K562 (cell line): ENCODE results near the gene SLC22A4. TPM values are rescaled to one million over a fixed set of nuclear protein-coding genes. Genes with fewer than 3 reads are reported as not detected.

Experiments used
- CXXC5 ChIP-seq: fragments of 250-450 bp; sonication (Bioruptor Pico); IDR thresholded peaks from 2 replicates; pipeline ENCODE4 v1.8.0; 2022; ENCODE audit warnings: inconsistent platforms, mild to moderate bottlenecking, moderate library complexity
- HEY1 ChIP-seq: fragments of 250-450 bp; sonication (Bioruptor Pico); IDR thresholded peaks from 2 replicates; pipeline ENCODE4 v1.5.0; 2020; ENCODE audit warnings: mild to moderate bottlenecking, moderate library complexity, borderline replicate concordance
- NFIC ChIP-seq: fragments of 450-650 bp; IDR thresholded peaks from 2 replicates; pipeline ENCODE4 v1.6.1; 2017; ENCODE audit warnings: mild to moderate bottlenecking, inconsistent platforms
- NR1H2 ChIP-seq: sonication (generic); formaldehyde crosslinking; IDR thresholded peaks from 2 replicates; pipeline ENCODE4 v1.4.0; 2020; ENCODE audit warnings: mild to moderate bottlenecking, missing genetic modification reagents
- NR2F6 ChIP-seq: fragments of 450-650 bp; formaldehyde crosslinking; IDR thresholded peaks from 2 replicates; pipeline ENCODE4 v1.4.0; 2020; ENCODE audit warnings: mild to moderate bottlenecking
- PHF21A ChIP-seq: fragments of 450-650 bp; IDR thresholded peaks from 2 replicates; pipeline ENCODE4 v1.6.1; 2017; ENCODE audit warnings: low read depth, borderline replicate concordance
- PYGO2 ChIP-seq: fragments of 450-650 bp; IDR thresholded peaks from 2 replicates; pipeline ENCODE4 v1.6.1; 2016; ENCODE audit warnings: mild to moderate bottlenecking, missing genetic modification characterization, moderate library complexity, missing compliant biosample characterization
- RAD51 ChIP-seq: fragments of 450-650 bp; IDR thresholded peaks from 2 replicates; pipeline ENCODE4 v1.7.1; 2016; ENCODE audit warnings: low read depth, mild to moderate bottlenecking, borderline replicate concordance
- RCOR1 ChIP-seq, 2 experiments: IDR thresholded peaks; 2 replicates each; pipeline ENCODE4 v1.6.1; 2012; ENCODE audit warnings: low read depth in 2 of 2, low read length in 2 of 2, borderline replicate concordance in 1 of 2, improper control_type of control experiment in 1 of 2
- RNF2 ChIP-seq: sonication (generic); IDR thresholded peaks from 2 replicates; pipeline ENCODE4 v1.6.1; 2016
- SAFB ChIP-seq: fragments of 200-400 bp; formaldehyde crosslinking; IDR thresholded peaks from 2 replicates; pipeline ENCODE4 v1.6.1; 2017; ENCODE audit warnings: low read depth, low read length, borderline replicate concordance
- SP1 ChIP-seq: sonication (generic); formaldehyde crosslinking; IDR thresholded peaks from 2 replicates; pipeline ENCODE4 v1.8.1; 2022; ENCODE audit warnings: mild to moderate bottlenecking, missing genetic modification reagents
- TAF9B ChIP-seq: fragments of 450-650 bp; IDR thresholded peaks from 2 replicates; pipeline ENCODE4 v1.6.1; 2018; ENCODE audit warnings: mild to moderate bottlenecking; ENCODE audit not compliant: partially characterized antibody
- ZKSCAN1 ChIP-seq: fragments of 150-350 bp; IDR thresholded peaks from 2 replicates; pipeline ENCODE4 v1.6.1; 2016; ENCODE audit warnings: low read depth, low read length
- ZNF175 ChIP-seq: fragments of 200-800 bp; sonication (Bioruptor generic); IDR thresholded peaks from 2 replicates; pipeline ENCODE4 v1.6.1; 2016; ENCODE audit warnings: low read depth, mild to moderate bottlenecking, missing genetic modification characterization, missing compliant biosample characterization
- ZNF253 ChIP-seq: fragments of 250-450 bp; sonication (Bioruptor Pico); conservative IDR thresholded peaks from 2 replicates; pipeline ENCODE4 v1.6.1; 2021; ENCODE audit warnings: mild to moderate bottlenecking
- ZNF408 ChIP-seq: fragments of 250-450 bp; sonication (Bioruptor Pico); IDR thresholded peaks from 2 replicates; pipeline ENCODE4 v1.4.0; 2020; ENCODE audit warnings: low read depth, mild to moderate bottlenecking, moderate library complexity
- ZNF695 ChIP-seq: fragments of 450-650 bp; formaldehyde crosslinking; IDR thresholded peaks from 2 replicates; pipeline ENCODE4 v1.4.0; 2020; ENCODE audit warnings: mild to moderate bottlenecking, moderate library complexity
- polyA plus RNA-seq, 8 experiments: library from polyadenylated mRNA; depleted of rRNA in 4 of 8; stranded (reverse) in 5 of 8; unstranded in 3 of 8; fragments of >200 nt; fragmentation: Nextera tagmentation in 2 of 8; fragmentation: Illumina TruSeq in 1 of 8; extraction: Ambion mirVana in 2 of 8; extraction: Trizol in 1 of 8; gene quantifications; 2 replicates each; pipeline versions ENCODE4 v1.2.1 to v1.2.3, GENCODE V29; 2011 to 2014; ENCODE audit warnings: inconsistent platforms in 1 of 8, missing spikeins in 1 of 8
- total RNA-seq, 7 experiments: library from RNA; depleted of rRNA in 6 of 7; stranded (reverse); fragments of >200 nt in 6 of 7; fragmentation: Illumina TruSeq in 2 of 7; extraction: Trizol in 2 of 7; gene quantifications; 2 replicates each; pipeline versions ENCODE4 v1.2.1 to v1.2.3, GENCODE V29; 2011 to 2021; ENCODE audit warnings: low replicate concordance in 1 of 7
- TF ChIP-seq, protein P1 (sequence below): fragments of 450-650 bp; formaldehyde crosslinking; IDR thresholded peaks from 2 replicates; pipeline ENCODE4 v1.4.0; 2022; ENCODE audit warnings: missing genetic modification characterization
- TF ChIP-seq, protein P2 (sequence below): sonication (generic); formaldehyde crosslinking; IDR thresholded peaks from 2 replicates; pipeline ENCODE4 v1.8.0; 2023; ENCODE audit warnings: mild to moderate bottlenecking, missing genetic modification reagents
- TF ChIP-seq, protein P3 (sequence below): fragments of 450-650 bp; IDR thresholded peaks from 2 replicates; pipeline ENCODE4 v1.6.1; 2016
- TF ChIP-seq, protein P4 (sequence below), 2 experiments: fragments of 450-650 bp in 1 of 2; sonication (generic) in 1 of 2; formaldehyde crosslinking; conservative IDR thresholded peaks; 2 replicates each; pipeline versions ENCODE4 v1.4.0 to v1.8.1; 2020 to 2022; ENCODE audit warnings: mild to moderate bottlenecking in 1 of 2, missing genetic modification reagents in 1 of 2
- TF ChIP-seq, protein P5 (sequence below): fragments of 450-650 bp; formaldehyde crosslinking; IDR thresholded peaks from 2 replicates; pipeline ENCODE4 v1.4.0; 2020; ENCODE audit warnings: mild to moderate bottlenecking

Gene SLC22A4
- total and polyA plus RNA-seq, 9 of the 15 experiments (the other 6 are each of a cell fraction or from before 2014, with no cell fraction given) = 2.7 to 9.5 (median 6.2) TPM

DNA sequence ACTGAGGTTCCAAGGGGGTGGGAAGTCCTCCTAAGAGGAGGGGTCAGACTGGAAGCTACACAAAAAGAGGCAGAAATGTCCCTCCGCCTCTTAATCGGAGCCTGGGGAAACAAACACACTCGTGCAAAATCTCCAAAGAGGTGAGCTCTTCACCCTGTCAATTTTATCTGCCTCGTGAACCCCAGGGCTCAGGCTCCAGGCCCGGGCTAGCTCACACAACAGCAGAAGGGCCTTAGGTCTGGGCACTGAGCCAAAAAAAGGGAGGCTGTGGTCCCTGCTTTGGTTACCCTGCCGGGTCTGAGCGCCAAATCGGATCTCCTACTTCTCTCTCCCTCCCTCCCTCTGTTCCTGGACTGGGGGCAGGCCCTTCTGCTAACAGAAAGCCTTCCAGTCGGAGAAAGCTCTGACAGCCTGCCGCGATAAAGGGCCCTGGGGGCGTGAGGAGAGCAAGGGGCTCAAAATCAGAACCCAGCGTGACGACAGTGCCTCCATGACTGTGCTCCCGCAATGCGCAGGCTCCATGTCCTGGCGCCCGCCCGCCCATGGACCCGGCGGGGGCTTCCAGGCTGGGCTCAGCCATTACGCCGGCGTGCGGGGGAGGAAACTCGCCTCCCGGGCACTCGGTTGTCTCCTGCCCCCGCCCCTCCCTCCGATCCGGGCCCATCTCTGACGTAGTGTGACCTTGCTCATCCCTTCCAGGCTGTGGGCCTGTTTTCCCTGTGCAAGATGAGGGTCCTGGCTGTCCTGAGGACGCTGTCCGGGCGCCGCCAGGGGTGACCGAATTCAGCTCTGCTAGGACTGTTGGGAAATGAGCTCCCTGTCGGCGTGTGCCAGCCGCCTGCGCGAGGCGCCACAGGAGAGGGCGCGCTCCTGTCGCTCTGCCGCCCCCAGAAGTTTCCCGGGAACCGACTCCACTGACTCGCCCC is 865 bp upstream of the SLC22A4 start (continued):
- TF ChIP-seq, protein P1, sequence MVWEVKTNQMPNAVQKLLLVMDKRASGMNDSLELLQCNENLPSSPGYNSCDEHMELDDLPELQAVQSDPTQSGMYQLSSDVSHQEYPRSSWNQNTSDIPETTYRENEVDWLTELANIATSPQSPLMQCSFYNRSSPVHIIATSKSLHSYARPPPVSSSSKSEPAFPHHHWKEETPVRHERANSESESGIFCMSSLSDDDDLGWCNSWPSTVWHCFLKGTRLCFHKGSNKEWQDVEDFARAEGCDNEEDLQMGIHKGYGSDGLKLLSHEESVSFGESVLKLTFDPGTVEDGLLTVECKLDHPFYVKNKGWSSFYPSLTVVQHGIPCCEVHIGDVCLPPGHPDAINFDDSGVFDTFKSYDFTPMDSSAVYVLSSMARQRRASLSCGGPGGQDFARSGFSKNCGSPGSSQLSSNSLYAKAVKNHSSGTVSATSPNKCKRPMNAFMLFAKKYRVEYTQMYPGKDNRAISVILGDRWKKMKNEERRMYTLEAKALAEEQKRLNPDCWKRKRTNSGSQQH = no peak
- TF ChIP-seq RNF2 (peak; percentile 40; the same call in 1 of the 2 replicates), ZNF408 (CRISPR knock-in tag) (no peak), CXXC5 (CRISPR knock-in tag) (peak; percentile 63), PHF21A (peak; percentile 59; the same call in 1 of the 2 replicates), SAFB (no peak; the same call in 1 of the 2 replicates), NFIC (peak; percentile 100), ZKSCAN1 (peak; percentile 49; the same call in 1 of the 2 replicates), SP1 (CRISPR knock-in tag) (peak; percentile 79), RCOR1 (IDR thresholded peaks at IDR 0.05; ENCODE audit: borderline replicate concordance in 1 of 2, low read depth in 2 of 2, low read length in 2 of 2) (peak; percentile 9 to 54; a peak in 3 of 4 replicates), RAD51 (no peak), PYGO2 (tag) (no peak), ZNF175 (CRISPR knock-in tag) (no peak), HEY1 (0 out of 2 replicates have a peak, but pooled peaks have one; percentile 52), NR1H2 (CRISPR knock-in tag) (no peak), TAF9B (peak; percentile 46), ZNF695 (CRISPR knock-in tag) (peak; percentile 57; the same call in 1 of the 2 replicates), ZNF253 (CRISPR knock-in tag) (no peak), NR2F6 (CRISPR knock-in tag) (no peak)
- TF ChIP-seq, protein P2, sequence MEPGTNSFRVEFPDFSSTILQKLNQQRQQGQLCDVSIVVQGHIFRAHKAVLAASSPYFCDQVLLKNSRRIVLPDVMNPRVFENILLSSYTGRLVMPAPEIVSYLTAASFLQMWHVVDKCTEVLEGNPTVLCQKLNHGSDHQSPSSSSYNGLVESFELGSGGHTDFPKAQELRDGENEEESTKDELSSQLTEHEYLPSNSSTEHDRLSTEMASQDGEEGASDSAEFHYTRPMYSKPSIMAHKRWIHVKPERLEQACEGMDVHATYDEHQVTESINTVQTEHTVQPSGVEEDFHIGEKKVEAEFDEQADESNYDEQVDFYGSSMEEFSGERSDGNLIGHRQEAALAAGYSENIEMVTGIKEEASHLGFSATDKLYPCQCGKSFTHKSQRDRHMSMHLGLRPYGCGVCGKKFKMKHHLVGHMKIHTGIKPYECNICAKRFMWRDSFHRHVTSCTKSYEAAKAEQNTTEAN (CRISPR knock-in tag) = no peak
- TF ChIP-seq, protein P3, sequence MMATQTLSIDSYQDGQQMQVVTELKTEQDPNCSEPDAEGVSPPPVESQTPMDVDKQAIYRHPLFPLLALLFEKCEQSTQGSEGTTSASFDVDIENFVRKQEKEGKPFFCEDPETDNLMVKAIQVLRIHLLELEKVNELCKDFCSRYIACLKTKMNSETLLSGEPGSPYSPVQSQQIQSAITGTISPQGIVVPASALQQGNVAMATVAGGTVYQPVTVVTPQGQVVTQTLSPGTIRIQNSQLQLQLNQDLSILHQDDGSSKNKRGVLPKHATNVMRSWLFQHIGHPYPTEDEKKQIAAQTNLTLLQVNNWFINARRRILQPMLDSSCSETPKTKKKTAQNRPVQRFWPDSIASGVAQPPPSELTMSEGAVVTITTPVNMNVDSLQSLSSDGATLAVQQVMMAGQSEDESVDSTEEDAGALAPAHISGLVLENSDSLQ = peak; percentile 47
- TF ChIP-seq, protein P4, sequence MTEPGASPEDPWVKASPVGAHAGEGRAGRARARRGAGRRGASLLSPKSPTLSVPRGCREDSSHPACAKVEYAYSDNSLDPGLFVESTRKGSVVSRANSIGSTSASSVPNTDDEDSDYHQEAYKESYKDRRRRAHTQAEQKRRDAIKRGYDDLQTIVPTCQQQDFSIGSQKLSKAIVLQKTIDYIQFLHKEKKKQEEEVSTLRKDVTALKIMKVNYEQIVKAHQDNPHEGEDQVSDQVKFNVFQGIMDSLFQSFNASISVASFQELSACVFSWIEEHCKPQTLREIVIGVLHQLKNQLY (CRISPR knock-in tag; conservative IDR thresholded peaks at IDR 0.05) = peak in 1 of 2 experiments; percentile 41; a peak in 1 of 4 replicates
- TF ChIP-seq, protein P5, sequence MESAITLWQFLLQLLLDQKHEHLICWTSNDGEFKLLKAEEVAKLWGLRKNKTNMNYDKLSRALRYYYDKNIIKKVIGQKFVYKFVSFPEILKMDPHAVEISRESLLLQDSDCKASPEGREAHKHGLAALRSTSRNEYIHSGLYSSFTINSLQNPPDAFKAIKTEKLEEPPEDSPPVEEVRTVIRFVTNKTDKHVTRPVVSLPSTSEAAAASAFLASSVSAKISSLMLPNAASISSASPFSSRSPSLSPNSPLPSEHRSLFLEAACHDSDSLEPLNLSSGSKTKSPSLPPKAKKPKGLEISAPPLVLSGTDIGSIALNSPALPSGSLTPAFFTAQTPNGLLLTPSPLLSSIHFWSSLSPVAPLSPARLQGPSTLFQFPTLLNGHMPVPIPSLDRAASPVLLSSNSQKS (CRISPR knock-in tag) = no peak
